DMS114 treated with DMSO at 0.1 percent for 48 hours (cell line): Measurements from ENCODE around the gene SERPINE3.

Experiments used
- DNase-seq: peaks from one replicate; lab custom pipeline; 2025; ENCODE audit not compliant: unreplicated experiment; lab: John Stamatoyannopoulos, UW

Gene SERPINE3

GRCh38 chr13:51339354-51339753, at the start of gene SERPINE3:
SERPINE3 (plus strand) TSS chr13:51339691; CDS start chr13:51341092, 1,401 bp downstream.
- no peak for DNase-seq

DNA sequence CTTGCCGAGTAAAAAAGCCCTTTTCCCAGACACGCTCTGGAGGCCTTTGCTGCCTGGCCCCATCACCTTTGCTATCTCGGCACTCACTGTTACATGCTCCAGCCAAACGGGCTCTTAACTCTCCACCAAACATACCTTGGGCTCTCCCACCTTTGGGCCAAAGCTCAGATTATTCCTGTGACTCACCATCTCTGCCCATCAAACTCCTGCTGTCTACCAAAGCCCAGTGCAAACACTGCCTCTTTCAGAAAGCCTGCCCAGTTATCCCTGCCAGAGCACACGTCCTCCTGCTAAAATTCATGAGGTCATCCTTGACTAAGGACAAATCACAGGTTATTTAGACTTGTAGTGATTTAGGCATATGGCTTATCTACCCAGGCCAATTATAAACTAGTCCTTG, 48.1 kb upstream of the SERPINE3 start:
- no peak for DNase-seq

DNA sequence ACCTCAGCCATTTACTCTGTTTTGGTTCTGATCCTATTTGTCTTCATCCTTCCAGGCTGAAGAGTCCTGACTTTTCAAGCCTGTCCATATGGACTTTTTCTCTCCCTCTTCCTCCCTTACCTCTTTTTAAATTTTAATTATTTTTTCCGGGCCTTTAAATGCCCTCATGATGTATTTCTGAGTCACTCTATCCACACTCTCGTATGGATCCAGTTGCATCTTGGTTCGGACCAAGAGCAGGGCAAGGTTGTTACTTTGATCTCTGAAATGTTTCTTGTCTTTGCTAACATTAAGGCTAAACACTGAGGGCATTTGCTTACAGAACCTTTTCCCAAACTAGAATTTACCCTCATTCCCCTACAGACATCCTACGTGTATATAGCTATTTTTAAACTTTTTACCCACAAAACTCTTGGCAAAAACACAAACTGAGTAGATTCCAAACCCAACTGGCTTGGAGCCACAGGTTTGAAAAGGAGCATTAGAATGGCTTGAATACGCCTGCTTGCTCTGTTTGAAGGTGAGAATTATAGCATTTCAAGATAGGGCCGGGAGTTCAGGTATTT, 47.4 kb upstream of the SERPINE3 start:
- DNase-seq = no peak

DNA sequence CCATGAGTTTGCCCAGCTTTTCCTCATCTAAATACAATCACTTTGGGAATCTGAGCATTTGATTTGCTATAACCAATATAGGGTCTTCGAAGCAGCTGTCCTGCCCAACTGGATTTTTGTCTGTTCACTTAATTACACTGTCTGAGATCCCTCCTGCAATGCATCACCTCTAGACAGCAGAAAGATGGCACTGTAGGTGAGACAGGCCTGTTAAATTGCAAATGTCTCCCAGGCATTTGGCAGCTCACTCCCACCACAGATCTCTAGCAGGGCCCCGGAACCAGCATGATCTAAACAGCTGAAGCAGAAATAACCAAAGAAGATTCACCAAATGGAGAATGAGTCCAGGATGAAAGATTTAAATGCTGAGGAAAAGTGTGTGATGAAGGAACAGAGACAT, 41.9 kb upstream of the SERPINE3 start:
- DNase-seq = no peak

DNA sequence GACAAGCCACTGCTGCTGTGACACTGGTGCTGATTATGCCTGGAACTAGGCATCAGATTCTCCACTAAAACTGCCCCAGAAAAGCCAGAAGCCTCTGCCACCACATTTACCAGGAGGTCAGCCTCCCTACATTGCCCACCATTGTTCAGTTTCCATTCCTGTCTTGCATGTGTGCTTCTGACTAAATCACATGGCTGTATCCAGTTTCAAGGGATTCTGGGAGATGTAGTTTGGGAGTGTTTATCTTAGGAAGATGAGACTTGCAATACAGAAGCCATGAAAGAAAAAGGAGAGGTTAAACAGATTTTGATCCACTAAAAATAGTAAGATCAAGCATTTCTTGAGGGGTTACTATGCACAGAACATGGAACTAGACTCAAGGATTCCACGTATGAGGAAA, 40.7 kb upstream of the SERPINE3 start:
- no peak for DNase-seq

GRCh38 chr13:51303063-51303552, 36.4 kb upstream of the SERPINE3 start:
- no peak for DNase-seq

DNA sequence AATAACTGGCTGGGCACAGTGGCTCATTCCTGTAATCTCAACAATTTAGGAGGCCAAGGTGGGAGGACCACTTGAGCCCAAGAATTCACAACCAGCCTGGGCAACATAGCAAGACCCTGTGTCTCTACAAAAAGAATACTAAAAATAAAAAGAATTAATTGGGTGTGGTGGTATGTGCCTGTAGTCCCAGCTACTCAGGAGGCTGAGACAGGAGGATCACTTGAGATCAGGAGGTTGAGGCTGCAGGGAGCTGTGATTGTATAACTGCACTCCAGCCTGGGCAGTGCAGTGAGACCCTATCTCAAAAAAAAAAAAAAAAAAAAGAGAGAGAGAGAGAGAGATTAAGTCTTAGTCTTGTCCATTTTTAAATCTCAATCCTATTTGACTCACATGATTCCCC, 35.6 kb upstream of the SERPINE3 start:
- no peak for DNase-seq

DNA sequence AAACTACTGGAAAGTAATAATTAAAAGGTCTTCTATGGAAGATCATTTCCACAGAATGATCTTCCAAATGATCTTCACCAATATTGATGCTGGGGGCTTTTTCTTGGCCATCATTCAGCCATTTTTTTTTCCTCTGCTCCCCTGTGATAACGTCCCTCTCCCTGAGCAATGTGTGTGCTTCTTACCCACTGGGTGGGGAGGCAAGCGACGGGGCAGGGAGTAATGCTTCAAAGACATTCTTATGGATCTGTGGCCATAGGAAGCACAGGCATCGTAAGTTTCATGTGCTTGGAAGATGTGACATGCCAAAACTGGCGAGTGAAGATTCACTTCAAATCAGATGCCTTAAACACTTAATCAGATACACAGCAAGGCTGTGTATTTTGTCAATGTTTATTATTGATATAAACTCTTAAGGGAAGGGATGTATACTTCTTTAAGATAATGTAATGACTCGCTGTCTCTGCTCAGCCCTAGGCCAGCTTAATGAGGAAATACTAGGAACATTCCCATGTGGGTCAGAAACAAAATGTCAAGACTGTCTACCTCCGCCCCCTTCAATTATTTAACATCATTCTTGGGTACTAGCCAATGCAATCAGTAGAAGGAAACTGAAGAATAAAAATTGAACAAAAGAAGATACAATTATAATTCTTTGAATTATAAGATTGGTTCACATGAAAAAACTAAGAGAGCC, 34.1 kb upstream of the SERPINE3 start:
- DNase-seq = no peak

DNA sequence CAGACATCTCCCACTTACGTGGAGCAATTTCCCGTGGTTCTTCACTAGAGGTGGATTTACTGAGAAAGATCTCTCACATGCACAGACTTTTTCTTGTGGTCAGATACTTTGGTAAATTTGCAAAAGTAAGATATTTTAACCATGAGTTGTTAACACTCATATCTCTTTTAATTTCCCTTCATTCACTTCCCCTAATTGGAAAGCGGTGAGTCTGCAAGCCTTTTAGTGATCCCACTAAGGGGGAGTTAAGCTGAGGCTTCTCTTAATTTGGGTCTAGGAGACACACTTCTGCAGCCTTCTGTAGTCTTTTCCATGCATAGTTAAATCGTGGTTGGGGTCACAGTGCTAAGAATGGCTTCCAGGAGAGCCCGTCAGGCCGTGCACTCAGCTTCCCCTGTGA, 30.7 kb upstream of the SERPINE3 start:
- no peak for DNase-seq

GRCh38 chr13:51311231-51311630, 28.3 kb upstream of the SERPINE3 start:
- no peak for DNase-seq

- no peak for DNase-seq
Measured at GRCh38 chr13:51311957-51312520, 27.5 kb upstream of the SERPINE3 start.

DNA sequence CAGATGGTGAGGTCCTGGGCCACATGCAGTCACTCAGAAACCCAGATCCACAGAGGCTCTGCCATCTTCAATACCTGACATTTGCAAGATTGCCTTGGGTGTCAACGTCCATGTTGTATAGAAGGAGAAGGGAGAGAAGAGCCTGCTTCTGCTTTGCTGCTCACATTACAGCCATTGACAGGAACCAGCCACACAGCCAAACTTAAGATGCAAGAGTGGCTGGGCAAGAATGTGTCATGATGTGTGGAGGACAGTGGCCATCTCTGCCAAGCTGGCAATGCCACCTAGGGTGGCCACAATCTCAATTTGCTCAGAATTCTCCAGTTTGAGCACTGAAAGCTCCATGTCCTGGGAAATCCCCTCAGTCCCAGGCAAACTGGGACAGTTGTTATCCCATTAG, 25.9 kb upstream of the SERPINE3 start:
- no peak for DNase-seq

GRCh38 chr13:51317262-51317661, 22.2 kb upstream of the SERPINE3 start:
- no peak for DNase-seq

GRCh38 chr13:51318015-51318414, 21.5 kb upstream of the SERPINE3 start:
- DNase-seq = no peak

GRCh38 chr13:51318876-51319275, 20.6 kb upstream of the SERPINE3 start:
- no peak for DNase-seq

GRCh38 chr13:51321836-51322235, 17.7 kb upstream of the SERPINE3 start:
- DNase-seq = no peak

GRCh38 chr13:51322826-51323225, 16.7 kb upstream of the SERPINE3 start:
- DNase-seq = no peak

DNA sequence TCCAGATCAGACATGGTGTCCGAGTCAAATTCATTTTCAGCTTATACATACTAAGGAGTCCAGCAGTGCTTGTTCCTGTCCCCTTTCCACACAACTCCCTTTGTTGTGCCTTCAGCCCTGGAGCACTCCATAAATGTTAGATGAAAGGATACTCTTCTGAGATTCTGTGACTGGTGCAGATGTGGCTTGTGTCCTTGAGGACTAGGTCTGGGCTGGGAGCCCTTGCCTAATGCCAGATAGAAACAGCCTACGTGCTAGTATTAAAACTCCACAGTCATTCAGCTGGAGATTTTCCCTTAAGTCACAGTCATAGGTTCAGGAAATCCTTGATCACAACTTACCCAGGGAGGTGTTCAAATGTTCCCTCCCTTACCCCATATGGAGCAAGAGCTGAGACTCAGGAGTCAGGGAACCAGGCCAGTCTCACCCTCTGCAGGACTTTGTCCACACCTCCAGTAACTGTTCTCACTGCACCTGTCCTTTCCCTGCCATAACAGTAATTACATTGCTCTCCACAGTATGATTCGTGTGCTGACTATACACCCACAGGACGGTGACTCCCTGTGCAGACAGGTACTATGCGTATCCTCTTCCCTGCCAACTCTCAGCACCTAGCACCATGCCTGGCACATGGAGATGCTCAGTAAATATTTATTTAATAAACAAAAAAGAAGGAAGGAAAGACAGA, 15.5 kb upstream of the SERPINE3 start:
- DNase-seq = no peak

DNA sequence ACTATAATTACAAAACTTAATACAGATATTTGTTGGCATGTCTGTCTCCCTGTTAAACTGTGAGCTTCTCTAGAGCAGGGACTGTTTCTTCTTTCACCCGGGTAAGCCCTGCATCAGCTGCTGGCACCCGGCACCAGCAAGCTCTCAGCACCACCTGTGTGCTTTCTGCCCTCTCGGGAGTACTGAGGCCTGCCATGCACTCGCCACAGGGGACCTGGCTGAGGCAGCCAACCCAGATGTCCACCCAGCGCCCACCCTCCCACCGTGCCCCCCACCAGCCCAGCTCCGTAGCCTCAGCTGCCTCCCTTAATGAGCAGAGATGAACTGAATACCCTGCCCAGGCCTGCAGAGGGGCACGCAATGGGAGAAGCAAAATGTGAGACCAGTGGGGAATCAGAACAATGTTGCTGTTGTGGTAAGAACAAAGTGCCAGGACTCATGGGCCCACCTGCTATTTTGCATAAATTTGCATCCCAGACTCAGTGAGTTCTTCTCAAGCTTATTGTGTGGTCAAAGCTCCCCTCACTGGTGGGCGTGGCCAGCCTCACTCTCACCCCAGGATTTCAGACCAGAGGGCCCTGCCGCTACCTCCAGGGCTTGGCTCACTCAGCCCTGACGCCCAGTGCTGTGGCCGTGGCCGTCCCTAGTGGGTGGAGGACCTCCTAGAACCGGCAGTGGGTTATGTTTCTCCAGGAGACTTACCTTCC, 14.6 kb upstream of the SERPINE3 start:
- DNase-seq = no peak

DNA sequence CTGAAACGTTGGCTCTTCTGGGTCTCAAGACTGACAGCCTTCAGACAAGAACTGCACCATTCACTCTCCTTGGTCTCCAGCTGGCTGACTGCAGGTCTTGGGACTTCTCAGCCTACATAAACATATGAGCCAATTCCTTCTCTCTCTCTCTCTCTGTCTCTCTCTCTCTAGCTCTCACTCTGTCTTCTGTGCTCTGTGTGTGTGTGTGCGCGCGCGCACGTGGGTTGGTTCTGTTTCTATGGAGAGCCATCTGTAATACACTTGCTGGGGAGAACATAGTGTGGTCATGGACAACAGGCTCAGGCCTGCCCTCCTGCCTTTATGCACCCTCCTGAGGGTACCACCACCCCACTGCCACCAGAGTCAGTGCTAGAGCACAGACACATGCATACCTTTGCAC, 13.7 kb upstream of the SERPINE3 start:
- DNase-seq = no peak

- no peak for DNase-seq
Measured at GRCh38 chr13:51326777-51327176, 12.7 kb upstream of the SERPINE3 start.
